ENCODE data around the gene IQSEC1.

The IQSEC1 gene

GRCh38 chr3:12963922-12964701 lies 109.1 kb downstream of the IQSEC1 start:
- H3K36me3 Mint-ChIP-seq = no peaks in the 10 kb centered on the region
- H3K4me3 Mint-ChIP-seq = no peak overlapping the region
- H3K27ac Mint-ChIP-seq = no peak overlapping the region
- H3K27me3 Mint-ChIP-seq = no peaks in the 10 kb centered on the region
- peaks cover 86% of the 10 kb centered on the region for H3K4me1 Mint-ChIP-seq (ENCODE audit: low read depth)
- H3K9me3 Mint-ChIP-seq (ENCODE audit: low read depth) = no peaks in the 10 kb centered on the region

- H3K4me3 Mint-ChIP-seq = peak overlapping the region; percentile 59
- H3K27ac Mint-ChIP-seq = peak overlapping the region; percentile 54
- H3K9me3 Mint-ChIP-seq (ENCODE audit: low read depth) = no peaks in the 10 kb centered on the region
- peaks cover 3% of the 10 kb centered on the region for H3K36me3 Mint-ChIP-seq
- H3K27me3 Mint-ChIP-seq = no peaks in the 10 kb centered on the region
- peaks cover 86% of the 10 kb centered on the region for H3K4me1 Mint-ChIP-seq (ENCODE audit: low read depth)
These were observed 109.9 kb downstream of the IQSEC1 start for GRCh38 chr3:12963231-12963896.

GRCh38 chr3:12962292-12962691 lies 110.9 kb downstream of the IQSEC1 start:
- Mint-ChIP-seq H3K4me1 (ENCODE audit: low read depth) (peaks cover 88% of the 10 kb centered on the region), H3K9me3 (ENCODE audit: low read depth) (no peaks in the 10 kb centered on the region), H3K4me3 (no peak overlapping the region), H3K27ac (no peak overlapping the region), H3K36me3 (peaks cover 3% of the 10 kb centered on the region), H3K27me3 (no peaks in the 10 kb centered on the region)

- peaks cover 86% of the 10 kb centered on the region for H3K4me1 Mint-ChIP-seq (ENCODE audit: low read depth)
- peak overlapping the region; percentile 6 for H3K4me3 Mint-ChIP-seq
- peaks cover 3% of the 10 kb centered on the region for H3K36me3 Mint-ChIP-seq
- no peak overlapping the region for H3K27ac Mint-ChIP-seq
- no peaks in the 10 kb centered on the region for H3K9me3 Mint-ChIP-seq (ENCODE audit: low read depth)
- no peaks in the 10 kb centered on the region for H3K27me3 Mint-ChIP-seq
These were observed 111.6 kb downstream of the IQSEC1 start for GRCh38 chr3:12961697-12962036.

GRCh38 chr3:12961007-12961696 lies 112.1 kb downstream of the IQSEC1 start:
- Mint-ChIP-seq H3K36me3 (peaks cover 3% of the 10 kb centered on the region), H3K27ac (no peak overlapping the region), H3K4me1 (ENCODE audit: low read depth) (peaks cover 84% of the 10 kb centered on the region), H3K9me3 (ENCODE audit: low read depth) (no peaks in the 10 kb centered on the region), H3K4me3 (peak overlapping the region; percentile 6), H3K27me3 (no peaks in the 10 kb centered on the region)

GRCh38 chr3:12960497-12960896 lies 112.7 kb downstream of the IQSEC1 start:
- H3K27ac Mint-ChIP-seq = peak overlapping the region; percentile 46
- H3K27me3 Mint-ChIP-seq = no peaks in the 10 kb centered on the region
- H3K4me3 Mint-ChIP-seq = peak overlapping the region; percentile 54
- peaks cover 81% of the 10 kb centered on the region for H3K4me1 Mint-ChIP-seq (ENCODE audit: low read depth)
- no peaks in the 10 kb centered on the region for H3K9me3 Mint-ChIP-seq (ENCODE audit: low read depth)
- peaks cover 3% of the 10 kb centered on the region for H3K36me3 Mint-ChIP-seq

- Mint-ChIP-seq H3K27ac (no peak overlapping the region), H3K9me3 (ENCODE audit: low read depth) (no peaks in the 10 kb centered on the region), H3K4me1 (ENCODE audit: low read depth) (peaks cover 82% of the 10 kb centered on the region), H3K27me3 (no peaks in the 10 kb centered on the region), H3K4me3 (no peak overlapping the region), H3K36me3 (peaks cover 3% of the 10 kb centered on the region)
These were observed 113.3 kb downstream of the IQSEC1 start for GRCh38 chr3:12959838-12960378.

GRCh38 chr3:12959410-12959809 lies 113.8 kb downstream of the IQSEC1 start:
- H3K27me3 Mint-ChIP-seq = no peaks in the 10 kb centered on the region
- H3K36me3 Mint-ChIP-seq = peaks cover 3% of the 10 kb centered on the region

GRCh38 chr3:12957824-12958792 lies 115.1 kb downstream of the IQSEC1 start:
- Mint-ChIP-seq H3K36me3 (peaks cover 3% of the 10 kb centered on the region), H3K9me3 (ENCODE audit: low read depth) (no peaks in the 10 kb centered on the region), H3K27ac (peak overlapping the region; percentile 72), H3K4me3 (no peak overlapping the region), H3K27me3 (no peaks in the 10 kb centered on the region), H3K4me1 (ENCODE audit: low read depth) (peaks cover 76% of the 10 kb centered on the region)

More at GRCh38 chr3:12959410-12959809, 113.8 kb downstream of the IQSEC1 start:
- H3K4me1 Mint-ChIP-seq (ENCODE audit: low read depth) = peaks cover 83% of the 10 kb centered on the region
- no peak overlapping the region for H3K27ac Mint-ChIP-seq
- no peaks in the 10 kb centered on the region for H3K9me3 Mint-ChIP-seq (ENCODE audit: low read depth)
- H3K4me3 Mint-ChIP-seq = no peak overlapping the region

- Mint-ChIP-seq H3K9me3 (ENCODE audit: low read depth) (no peaks in the 10 kb centered on the region), H3K36me3 (peaks cover 3% of the 10 kb centered on the region), H3K27me3 (no peaks in the 10 kb centered on the region), H3K4me1 (ENCODE audit: low read depth) (peaks cover 68% of the 10 kb centered on the region), H3K27ac (peak overlapping the region; percentile 46), H3K4me3 (no peak overlapping the region)
These were observed 115.9 kb downstream of the IQSEC1 start for GRCh38 chr3:12957339-12957738.

GRCh38 chr3:12956316-12956660 lies 116.9 kb downstream of the IQSEC1 start:
- H3K27ac Mint-ChIP-seq = no peak overlapping the region
- no peak overlapping the region for H3K4me3 Mint-ChIP-seq
- peaks cover 3% of the 10 kb centered on the region for H3K36me3 Mint-ChIP-seq
- H3K27me3 Mint-ChIP-seq = no peaks in the 10 kb centered on the region
- H3K9me3 Mint-ChIP-seq (ENCODE audit: low read depth) = no peaks in the 10 kb centered on the region
- H3K4me1 Mint-ChIP-seq (ENCODE audit: low read depth) = peaks cover 64% of the 10 kb centered on the region

GRCh38 chr3:12955651-12956315 lies 117.4 kb downstream of the IQSEC1 start:
- Mint-ChIP-seq H3K4me3 (no peak overlapping the region), H3K4me1 (ENCODE audit: low read depth) (peaks cover 62% of the 10 kb centered on the region), H3K27ac (no peak overlapping the region), H3K36me3 (peaks cover 3% of the 10 kb centered on the region), H3K9me3 (ENCODE audit: low read depth) (no peaks in the 10 kb centered on the region), H3K27me3 (no peaks in the 10 kb centered on the region)

GRCh38 chr3:12954891-12955650 lies 118.2 kb downstream of the IQSEC1 start:
- peaks cover 3% of the 10 kb centered on the region for H3K36me3 Mint-ChIP-seq
- peak overlapping the region; percentile 64 for H3K27ac Mint-ChIP-seq
- H3K4me3 Mint-ChIP-seq = no peak overlapping the region
- H3K27me3 Mint-ChIP-seq = no peaks in the 10 kb centered on the region
- peaks cover 58% of the 10 kb centered on the region for H3K4me1 Mint-ChIP-seq (ENCODE audit: low read depth)
- no peaks in the 10 kb centered on the region for H3K9me3 Mint-ChIP-seq (ENCODE audit: low read depth)

Data from activated naive CD8-positive, alpha-beta T cell (primary cell).